ENCODE measurements around the gene COPS8. TPM values are rescaled to one million over a fixed set of nuclear protein-coding genes. Genes with fewer than 3 reads are reported as not detected.

COPS8 gene
- polyA plus RNA-seq, 1 of the 3 experiments (the other 2 are of a cell fraction), result 107 TPM

DNA sequence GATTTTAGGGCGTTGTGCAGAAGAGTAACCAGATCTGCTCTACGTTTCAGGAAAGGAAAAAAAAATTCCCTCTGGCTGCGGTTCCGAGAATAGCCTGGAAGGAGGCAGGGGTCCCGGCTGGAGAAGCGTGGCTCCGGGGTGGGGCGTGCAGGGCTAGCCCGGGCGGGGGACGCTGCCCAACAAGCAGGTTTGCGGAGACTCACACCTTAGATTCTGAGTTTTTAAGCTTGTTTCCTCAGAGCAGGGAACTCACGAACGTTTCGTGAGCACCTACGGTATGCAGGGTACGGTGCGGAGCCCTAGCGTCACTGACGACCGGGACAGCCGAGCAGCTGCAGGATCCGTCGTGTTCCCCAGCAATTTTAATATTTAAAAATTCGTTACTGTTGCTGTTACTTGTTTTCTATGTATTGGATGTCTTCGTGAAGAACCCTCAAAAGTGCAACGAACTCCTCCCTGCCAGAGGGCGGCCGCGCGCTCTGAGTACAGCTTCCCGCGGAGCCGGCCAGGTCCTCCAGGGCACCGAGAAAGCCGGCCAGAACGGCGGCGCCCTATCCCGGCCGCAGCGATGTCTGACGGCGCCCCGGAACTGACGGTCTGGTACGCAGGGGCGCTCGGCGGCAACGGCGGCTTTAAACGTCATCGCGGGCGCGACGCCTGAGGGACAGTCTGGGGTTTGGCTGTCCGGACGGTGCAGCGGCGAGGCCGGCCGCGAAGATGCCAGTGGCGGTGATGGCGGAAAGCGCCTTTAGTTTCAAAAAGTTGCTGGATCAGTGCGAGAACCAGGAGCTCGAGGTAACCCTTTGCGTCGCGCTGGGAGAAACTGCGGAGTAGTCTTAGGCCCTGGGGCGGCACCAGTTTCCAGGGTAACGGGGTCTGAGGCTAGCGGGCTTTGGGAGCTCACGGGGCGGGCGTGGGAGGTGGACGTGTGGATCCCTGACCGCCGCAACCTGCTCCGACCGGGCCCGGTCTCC is at the start of gene COPS8 (continued):
- TF ChIP-seq, protein P1, sequence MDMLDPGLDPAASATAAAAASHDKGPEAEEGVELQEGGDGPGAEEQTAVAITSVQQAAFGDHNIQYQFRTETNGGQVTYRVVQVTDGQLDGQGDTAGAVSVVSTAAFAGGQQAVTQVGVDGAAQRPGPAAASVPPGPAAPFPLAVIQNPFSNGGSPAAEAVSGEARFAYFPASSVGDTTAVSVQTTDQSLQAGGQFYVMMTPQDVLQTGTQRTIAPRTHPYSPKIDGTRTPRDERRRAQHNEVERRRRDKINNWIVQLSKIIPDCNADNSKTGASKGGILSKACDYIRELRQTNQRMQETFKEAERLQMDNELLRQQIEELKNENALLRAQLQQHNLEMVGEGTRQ (IDR thresholded peaks at IDR 0.05; ENCODE audit: borderline replicate concordance, low read depth, low read length), result no peak
- TF ChIP-seq RXRA (IDR thresholded peaks at IDR 0.05; ENCODE audit: borderline replicate concordance, low read depth), result no peak; the same call in 1 of the 2 replicates
- TF ChIP-seq MEF2A (IDR thresholded peaks at IDR 0.05; ENCODE audit: borderline replicate concordance, low read depth), result 0 out of 2 replicates have a peak, but pooled peaks have one; percentile 35
- peak; percentile 84; the same call in 1 of the 2 replicates for TF ChIP-seq TAF1 (IDR thresholded peaks at IDR 0.05; ENCODE audit: borderline replicate concordance, low read depth, low read length)
- TF ChIP-seq, protein P2, sequence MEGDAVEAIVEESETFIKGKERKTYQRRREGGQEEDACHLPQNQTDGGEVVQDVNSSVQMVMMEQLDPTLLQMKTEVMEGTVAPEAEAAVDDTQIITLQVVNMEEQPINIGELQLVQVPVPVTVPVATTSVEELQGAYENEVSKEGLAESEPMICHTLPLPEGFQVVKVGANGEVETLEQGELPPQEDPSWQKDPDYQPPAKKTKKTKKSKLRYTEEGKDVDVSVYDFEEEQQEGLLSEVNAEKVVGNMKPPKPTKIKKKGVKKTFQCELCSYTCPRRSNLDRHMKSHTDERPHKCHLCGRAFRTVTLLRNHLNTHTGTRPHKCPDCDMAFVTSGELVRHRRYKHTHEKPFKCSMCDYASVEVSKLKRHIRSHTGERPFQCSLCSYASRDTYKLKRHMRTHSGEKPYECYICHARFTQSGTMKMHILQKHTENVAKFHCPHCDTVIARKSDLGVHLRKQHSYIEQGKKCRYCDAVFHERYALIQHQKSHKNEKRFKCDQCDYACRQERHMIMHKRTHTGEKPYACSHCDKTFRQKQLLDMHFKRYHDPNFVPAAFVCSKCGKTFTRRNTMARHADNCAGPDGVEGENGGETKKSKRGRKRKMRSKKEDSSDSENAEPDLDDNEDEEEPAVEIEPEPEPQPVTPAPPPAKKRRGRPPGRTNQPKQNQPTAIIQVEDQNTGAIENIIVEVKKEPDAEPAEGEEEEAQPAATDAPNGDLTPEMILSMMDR (IDR thresholded peaks at IDR 0.05), result peak; percentile 42
- peak; percentile 93 for TF ChIP-seq POLR2AphosphoS5 (IDR thresholded peaks at IDR 0.05; ENCODE audit: low read depth, low read length)
- TF ChIP-seq JUND (IDR thresholded peaks at IDR 0.05), result no peak
- TF ChIP-seq, protein P3, sequence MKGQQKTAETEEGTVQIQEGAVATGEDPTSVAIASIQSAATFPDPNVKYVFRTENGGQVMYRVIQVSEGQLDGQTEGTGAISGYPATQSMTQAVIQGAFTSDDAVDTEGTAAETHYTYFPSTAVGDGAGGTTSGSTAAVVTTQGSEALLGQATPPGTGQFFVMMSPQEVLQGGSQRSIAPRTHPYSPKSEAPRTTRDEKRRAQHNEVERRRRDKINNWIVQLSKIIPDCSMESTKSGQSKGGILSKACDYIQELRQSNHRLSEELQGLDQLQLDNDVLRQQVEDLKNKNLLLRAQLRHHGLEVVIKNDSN (IDR thresholded peaks at IDR 0.05; ENCODE audit: borderline replicate concordance, low read depth), result no peak
- no peak for TF ChIP-seq TEAD4 (IDR thresholded peaks at IDR 0.05; ENCODE audit: borderline replicate concordance, insufficient read depth)
- peak; percentile 89 for TF ChIP-seq GABPA (IDR thresholded peaks at IDR 0.05; ENCODE audit: low read depth)

DNA sequence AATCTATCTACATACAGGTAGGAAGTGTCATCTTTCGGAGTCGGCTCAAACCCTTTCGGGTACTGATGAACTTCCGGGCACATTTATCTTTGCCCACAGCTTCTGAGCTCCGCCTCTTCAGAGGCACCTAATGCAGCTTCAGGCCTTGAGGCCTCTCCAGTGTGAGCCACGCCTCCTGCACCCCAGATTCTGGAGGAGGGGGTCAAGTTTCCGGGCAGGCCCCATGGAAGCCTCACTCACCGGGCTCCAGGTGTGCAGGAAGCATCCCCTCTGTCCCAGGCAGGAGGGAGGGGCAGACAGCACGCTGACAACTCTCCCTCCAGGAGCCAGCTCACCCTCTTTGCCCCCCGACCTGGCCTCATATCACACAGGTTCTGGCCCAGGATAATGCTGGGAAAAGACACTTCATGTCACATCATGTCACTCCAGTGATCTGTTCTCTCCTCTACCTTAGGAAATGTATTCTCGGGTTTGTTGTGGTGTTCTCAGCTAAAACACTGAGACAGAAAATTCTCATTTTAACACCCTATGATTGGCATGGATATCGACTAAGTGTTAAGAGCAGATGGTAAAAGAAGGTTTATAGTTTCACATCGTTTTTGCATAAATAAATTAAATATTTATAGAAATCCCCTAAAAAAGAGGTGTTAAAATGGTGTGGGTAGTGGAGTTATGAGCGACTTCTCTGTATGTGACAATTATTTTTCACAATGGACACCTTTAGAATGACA is 46.2 kb upstream of the COPS8 start:
- ChIA-PET POLR2A (no interaction called here), CTCF (interaction anchor here (0.9 to 2.9 kb wide), 2 partner anchors 12 to 687 kb away, joined by 3 to 15 read pairs; no protein-coding TSS in a partner anchor)
- H3K9ac ChIP-seq, result no peak overlapping the region
- H3K27ac ChIP-seq (ENCODE audit: low read depth in 2 of 2, low read length in 1 of 2), result no peak overlapping the region
- no peak for DNase-seq
- no peak overlapping the region for H3K4me2 ChIP-seq
- WGBS (ENCODE audit: low lambda C conversion rate), result 66% methylated on average over 13 of the region's 14 CpGs
- no peaks in the 10 kb centered on the region for H3K9me3 ChIP-seq
- no peaks in the 10 kb centered on the region for H3K4me1 ChIP-seq (ENCODE audit: control insufficient read depth in 1 of 2, insufficient read depth in 2 of 2, low read depth in 1 of 2, low read length in 1 of 2)
- no peak overlapping the region for H2AFZ ChIP-seq (ENCODE audit: low read depth)
- TF ChIP-seq POLR2AphosphoS5 (IDR thresholded peaks at IDR 0.05; ENCODE audit: low read depth, low read length) (no peak), TAF1 (IDR thresholded peaks at IDR 0.05; ENCODE audit: borderline replicate concordance, low read depth, low read length) (no peak), RFX5 (IDR thresholded peaks at IDR 0.05; ENCODE audit: low read length) (no peak), RCOR1 (IDR thresholded peaks at IDR 0.05; ENCODE audit: low read length) (no peak), CHD2 (IDR thresholded peaks at IDR 0.05; ENCODE audit: low read length, partially characterized antibody) (no peak), TEAD4 (IDR thresholded peaks at IDR 0.05; ENCODE audit: borderline replicate concordance, insufficient read depth) (no peak), YY1 (IDR thresholded peaks at IDR 0.05; ENCODE audit: low read depth) (no peak), ELF1 (IDR thresholded peaks at IDR 0.05) (no peak), MEF2A (IDR thresholded peaks at IDR 0.05; ENCODE audit: borderline replicate concordance, low read depth) (no peak), EP300 (IDR thresholded peaks at IDR 0.05; ENCODE audit: borderline replicate concordance in 1 of 2, low read depth in 1 of 2, low read length in 1 of 2) (no peak), FOXM1 (IDR thresholded peaks at IDR 0.05; ENCODE audit: low read depth) (no peak), FOSL2 (IDR thresholded peaks at IDR 0.05; ENCODE audit: borderline replicate concordance, low read depth) (no peak), MXI1 (IDR thresholded peaks at IDR 0.05; ENCODE audit: low read depth, low read length) (no peak), EZH2phosphoT487 (IDR thresholded peaks at IDR 0.05; ENCODE audit: borderline replicate concordance, low read depth) (no peak), RXRA (IDR thresholded peaks at IDR 0.05; ENCODE audit: borderline replicate concordance, low read depth) (no peak)
- TF ChIP-seq, protein P4, sequence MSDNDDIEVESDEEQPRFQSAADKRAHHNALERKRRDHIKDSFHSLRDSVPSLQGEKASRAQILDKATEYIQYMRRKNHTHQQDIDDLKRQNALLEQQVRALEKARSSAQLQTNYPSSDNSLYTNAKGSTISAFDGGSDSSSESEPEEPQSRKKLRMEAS (IDR thresholded peaks at IDR 0.05; ENCODE audit: low read depth), result no peak
- no peaks in the 10 kb centered on the region for H3K9me2 ChIP-seq
- H3F3A ChIP-seq (replicated peaks; ENCODE audit: insufficient read depth), result no peaks in the 10 kb centered on the region
- H3K79me2 ChIP-seq (ENCODE audit: insufficient read depth), result no peaks in the 10 kb centered on the region
- no peaks in the 10 kb centered on the region for H3K27me3 ChIP-seq (ENCODE audit: insufficient read depth)
- H3K4me3 ChIP-seq (ENCODE audit: low read depth in 2 of 2, low read length in 1 of 2), result no peak overlapping the region
- H3K36me3 ChIP-seq (replicated peaks in 1 of 2; ENCODE audit: control insufficient read depth in 1 of 2, insufficient read depth in 2 of 2, low read length in 1 of 2), result no peaks in the 10 kb centered on the region
- H4K20me1 ChIP-seq (ENCODE audit: insufficient read depth), result no peaks in the 10 kb centered on the region

All from SK-N-SH (cell line).